H9 (cell line): ENCODE data around the gene SERPINB4. TPM values are rescaled to one million over a fixed set of nuclear protein-coding genes. Genes with fewer than 3 reads are reported as not detected.
A peak's percentile ranks its signal among the peaks of the same experiment; 100 is the strongest.
"Not testable (repeated sequence)": the region's sequence is repeated elsewhere in the genome, so short reads cannot be mapped to it uniquely, and the experiment has no call there.

Experiments
- DNase-seq: peaks from one replicate; pipeline ENCODE4 v3.0.0-alpha.2; 2017
- H2AFZ ChIP-seq: one replicate; pipeline ENCODE4 v1.6.1; 2013; ENCODE audit warnings: mild to moderate bottlenecking, low read length, control low read depth, moderate library complexity
- H2AK5ac ChIP-seq: 2 replicates; pipeline ENCODE4 v1.6.1; 2013; ENCODE audit warnings: low read length, control low read depth, mixed read lengths; ENCODE audit not compliant: insufficient read length
- H2BK120ac ChIP-seq: one replicate; pipeline ENCODE4 v1.6.1; 2013; ENCODE audit warnings: low read depth, mild to moderate bottlenecking, low read length, control low read depth, inconsistent platforms; ENCODE audit not compliant: poor library complexity, severe bottlenecking
- H2BK12ac ChIP-seq: 2 replicates; pipeline ENCODE4 v1.6.1; 2013; ENCODE audit warnings: low read length, control low read depth, mixed read lengths, low read depth; ENCODE audit not compliant: insufficient read length
- H2BK15ac ChIP-seq: 2 replicates; pipeline ENCODE4 v1.6.1; 2013; ENCODE audit warnings: low read depth, low read length, control low read depth
- H2BK20ac ChIP-seq: one replicate; pipeline ENCODE4 v1.6.1; 2013; ENCODE audit warnings: low read depth, mild to moderate bottlenecking, low read length, control low read depth, inconsistent platforms; ENCODE audit not compliant: poor library complexity, severe bottlenecking
- H2BK5ac ChIP-seq: 2 replicates; pipeline ENCODE4 v1.6.1; 2013; ENCODE audit warnings: low read length, control low read depth, mixed read lengths; ENCODE audit not compliant: insufficient read length
- H3K14ac ChIP-seq: 2 replicates; pipeline ENCODE4 v1.6.1; 2013; ENCODE audit warnings: low read length, control low read depth; ENCODE audit not compliant: insufficient read depth
- H3K18ac ChIP-seq: 2 replicates; pipeline ENCODE4 v1.6.1; 2013; ENCODE audit warnings: low read depth, mild to moderate bottlenecking, mixed read lengths, low read length, control low read depth; ENCODE audit not compliant: insufficient read length
- H3K23ac ChIP-seq: 2 replicates; pipeline ENCODE4 v1.6.1; 2013; ENCODE audit warnings: low read length, control low read depth, mixed read lengths, low read depth; ENCODE audit not compliant: insufficient read length
- H3K23me2 ChIP-seq: 2 replicates; pipeline ENCODE4 v1.6.1; 2013; ENCODE audit warnings: low read depth, mild to moderate bottlenecking, mixed read lengths, low read length, control low read depth; ENCODE audit not compliant: insufficient read length, poor library complexity, severe bottlenecking
- H3K27ac ChIP-seq: 2 replicates; pipeline ENCODE4 v1.5.1; 2013; ENCODE audit warnings: low read length, control low read depth, mixed read lengths, low read depth; ENCODE audit not compliant: insufficient read length
- H3K27me3 ChIP-seq: 2 replicates; pipeline ENCODE4 v1.6.1; 2013; ENCODE audit warnings: low read length, control low read depth, inconsistent platforms; ENCODE audit not compliant: insufficient read depth
- H3K4ac ChIP-seq: 2 replicates; pipeline ENCODE4 v1.6.1; 2013; ENCODE audit warnings: low read depth, mild to moderate bottlenecking, control low read depth, inconsistent platforms, low read length, moderate library complexity
- H3K4me1 ChIP-seq: 2 replicates; pipeline ENCODE4 v1.6.1; 2013; ENCODE audit warnings: low read length, control low read depth, inconsistent platforms; ENCODE audit not compliant: insufficient read depth
- H3K4me2 ChIP-seq: 2 replicates; pipeline ENCODE4 v1.6.1; 2013; ENCODE audit warnings: low read length, control low read depth, mixed read lengths; ENCODE audit not compliant: insufficient read length, insufficient read depth
- H3K56ac ChIP-seq: 2 replicates; pipeline ENCODE4 v1.6.1; 2013; ENCODE audit warnings: low read depth, mild to moderate bottlenecking, mixed read lengths, low read length, control low read depth; ENCODE audit not compliant: insufficient read length
- H3K79me1 ChIP-seq: 2 replicates; pipeline ENCODE4 v1.6.1; 2013; ENCODE audit warnings: low read depth, mild to moderate bottlenecking, moderate library complexity, low read length, control low read depth, inconsistent platforms; ENCODE audit not compliant: insufficient read depth, poor library complexity, severe bottlenecking
- H3K79me2 ChIP-seq: 2 replicates; pipeline ENCODE4 v1.6.1; 2013; ENCODE audit warnings: low read length, control low read depth, inconsistent platforms; ENCODE audit not compliant: insufficient read depth
- H3K9ac ChIP-seq: 2 replicates; pipeline ENCODE4 v1.6.1; 2013; ENCODE audit warnings: low read length, control low read depth, mixed read lengths; ENCODE audit not compliant: insufficient read length; ENCODE audit errors: extremely low read depth
- H3K9me3 ChIP-seq: one replicate; pipeline ENCODE4 v1.6.1; 2013; ENCODE audit warnings: low read depth, low read length, inconsistent platforms; ENCODE audit not compliant: control insufficient read depth
- H3T11ph ChIP-seq: one replicate; pipeline ENCODE4 v1.6.1; 2013; ENCODE audit warnings: mild to moderate bottlenecking, low read length, control low read depth, inconsistent platforms
- H4K20me1 ChIP-seq: one replicate; pipeline ENCODE4 v1.6.1; 2013; ENCODE audit not compliant: control insufficient read depth, insufficient read length, insufficient read depth
- H4K5ac ChIP-seq: 2 replicates; pipeline ENCODE4 v1.6.1; 2013; ENCODE audit warnings: low read depth, mild to moderate bottlenecking, mixed read lengths, low read length, control low read depth; ENCODE audit not compliant: insufficient read length
- H4K8ac ChIP-seq: replicated peaks from 2 replicates; pipeline ENCODE4 v1.6.1; 2013; ENCODE audit warnings: low read length, control low read depth, mixed read lengths, low read depth; ENCODE audit not compliant: insufficient read length
- H4K91ac ChIP-seq: 2 replicates; pipeline ENCODE4 v1.6.1; 2013; ENCODE audit warnings: low read depth, mild to moderate bottlenecking, moderate library complexity, mixed read lengths, low read length, control low read depth; ENCODE audit not compliant: insufficient read length
- H3K27ac Mint-ChIP-seq, 3 experiments: 2 replicates in 2 of 3; 3 replicates in 1 of 3; pipeline ENCODE4 v1.8.0; 2020 to 2021; ENCODE audit warnings: mixed read lengths in 3 of 3, mild to moderate bottlenecking in 1 of 3, moderate library complexity in 1 of 3
- H3K27me3 Mint-ChIP-seq: 2 replicates; pipeline ENCODE4 v1.8.0; 2021; ENCODE audit warnings: low read depth, mild to moderate bottlenecking, moderate library complexity, mixed read lengths
- H3K36me3 Mint-ChIP-seq, 3 experiments: 2 replicates in 2 of 3; 3 replicates in 1 of 3; pipeline ENCODE4 v1.8.0; 2020 to 2021; ENCODE audit warnings: low read depth in 3 of 3, mixed read lengths in 3 of 3; ENCODE audit not compliant: insufficient read depth in 1 of 3
- H3K4me1 Mint-ChIP-seq, 2 experiments: 2 replicates each; pipeline ENCODE4 v1.8.0; 2020; ENCODE audit warnings: mixed read lengths in 2 of 2
- H3K4me3 Mint-ChIP-seq, 2 experiments: 2 replicates in 1 of 2; 3 replicates in 1 of 2; pipeline ENCODE4 v1.8.0; 2020 to 2021; ENCODE audit warnings: mild to moderate bottlenecking in 2 of 2, mixed read lengths in 2 of 2, moderate library complexity in 1 of 2
- H3K9me3 Mint-ChIP-seq, 2 experiments: 2 replicates in 1 of 2; 3 replicates in 1 of 2; pipeline ENCODE4 v1.8.0; 2020; ENCODE audit warnings: mild to moderate bottlenecking in 2 of 2, mixed read lengths in 2 of 2, moderate library complexity in 1 of 2
- WGBS: extraction: QIAGEN DNeasy Blood & Tissue Kit; methylation state at CpG from one replicate; pipeline ENCODE4 v1.1.7; 2013; ENCODE audit warnings: missing lambda C conversion rate, low lambda C conversion rate, mixed read lengths; ENCODE audit not compliant: insufficient read length; ENCODE audit errors: extremely low coverage; 5-methylcytosine and 5-hydroxymethylcytosine counted together
- long read RNA-seq: library from polyadenylated mRNA; unstranded; transcript quantifications from one replicate; pipeline ENCODE4 v2.0.0, GENCODE V29; 2020
- total RNA-seq: library from RNA; stranded (reverse); gene quantifications from 2 replicates; pipeline ENCODE4 v1.2.1, GENCODE V29; 2021

Gene SERPINB4
- 4.1 and 4.3 TPM in 2 replicates for total RNA-seq
- long read RNA-seq, transcript SERPINB4-201 (8 exons, 1,749 nt) = major isoform, 7 of 8 reads
- long read RNA-seq, partial matches to known transcripts = 0 of 8 reads
- long read RNA-seq, other reads (novel, unspliced or antisense) = 1 of 8 reads

DNA sequence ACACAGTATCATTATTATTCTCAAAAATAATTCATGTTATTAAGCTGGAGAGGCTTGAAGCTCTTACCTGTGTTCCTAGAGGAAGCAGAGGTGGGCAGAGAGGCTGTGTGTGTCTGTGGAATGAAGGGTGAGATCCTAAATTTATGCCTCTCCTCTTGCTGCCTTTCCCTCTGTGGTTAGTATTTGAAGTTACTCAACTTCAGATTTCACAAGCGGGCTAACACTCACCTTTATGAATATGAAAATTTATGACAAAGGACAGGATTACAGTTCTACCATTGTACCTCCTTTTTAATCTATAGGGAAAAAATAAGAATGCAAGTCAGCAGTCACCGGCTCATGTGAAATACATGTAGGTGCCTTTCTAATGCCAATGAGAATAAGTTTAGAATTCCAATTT, at the start of gene SERPINB4:
SERPINB4 (minus strand) TSS at position 115 of the 400 bp plus-strand sequence. CDS start 679 bp downstream, outside the sequence.
- H2AK5ac ChIP-seq, H3K4me3 Mint-ChIP-seq, H3K14ac ChIP-seq, H3K4me1 ChIP-seq, H3K9me3 ChIP-seq, H3K27me3 Mint-ChIP-seq, H3K18ac ChIP-seq, DNase-seq, H2BK12ac ChIP-seq, H2BK20ac ChIP-seq, H3K23me2 ChIP-seq, H2BK15ac ChIP-seq, H3K36me3 Mint-ChIP-seq, H4K91ac ChIP-seq, H3K23ac ChIP-seq, H3K79me1 ChIP-seq, H3T11ph ChIP-seq, H3K56ac ChIP-seq, H3K9me3 Mint-ChIP-seq, H2AFZ ChIP-seq, H3K4me2 ChIP-seq, H2BK120ac ChIP-seq, H2BK5ac ChIP-seq, H3K27me3 ChIP-seq, H4K8ac ChIP-seq, H4K5ac ChIP-seq, H3K79me2 ChIP-seq, H4K20me1 ChIP-seq, H3K4ac ChIP-seq, H3K9ac ChIP-seq: not testable (repeated sequence)
- H3K4me1 Mint-ChIP-seq = peaks cover 30 to 44% of the 10 kb centered on the region in 2 experiments
- H3K27ac ChIP-seq = peak within 1 kb of the TSS; percentile 39
- WGBS = no CpG with 5 or more reads among the region's 2 CpGs
- H3K27ac Mint-ChIP-seq = peak within 1 kb of the TSS; percentile 50 to 94 (median 55)
